ENCODE results near the gene PAPOLG. TPM values are rescaled to one million over a fixed set of nuclear protein-coding genes. Genes with fewer than 3 reads are reported as not detected.
"Not testable (repeated sequence)": the region's sequence is repeated elsewhere in the genome, so short reads cannot be mapped to it uniquely, and the experiment has no call there.

Gene PAPOLG
- polyA plus RNA-seq, 3 donors, result 4.7 to 8.9 (median 8.0) TPM

DNA sequence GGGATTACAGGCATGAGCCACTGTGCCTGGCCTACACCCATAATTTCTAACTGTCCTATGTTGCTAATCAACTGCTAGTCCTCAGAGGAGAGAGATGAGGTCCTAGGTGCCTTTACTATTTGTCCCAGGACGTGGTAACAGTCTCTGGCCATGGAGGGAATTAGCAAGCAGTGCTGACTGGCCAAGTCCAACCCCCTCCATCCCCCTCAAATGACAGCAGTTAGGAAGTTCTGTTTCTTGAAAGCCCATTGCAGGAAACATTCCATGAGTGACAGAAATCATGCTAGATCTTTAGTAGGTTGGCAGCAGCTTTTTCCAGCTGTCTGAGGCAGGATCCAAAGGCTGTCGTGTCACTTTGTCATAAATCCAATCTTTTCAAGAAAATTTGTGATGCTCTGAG, 69.6 kb downstream of the PAPOLG start:
- TF ChIP-seq, protein P1, sequence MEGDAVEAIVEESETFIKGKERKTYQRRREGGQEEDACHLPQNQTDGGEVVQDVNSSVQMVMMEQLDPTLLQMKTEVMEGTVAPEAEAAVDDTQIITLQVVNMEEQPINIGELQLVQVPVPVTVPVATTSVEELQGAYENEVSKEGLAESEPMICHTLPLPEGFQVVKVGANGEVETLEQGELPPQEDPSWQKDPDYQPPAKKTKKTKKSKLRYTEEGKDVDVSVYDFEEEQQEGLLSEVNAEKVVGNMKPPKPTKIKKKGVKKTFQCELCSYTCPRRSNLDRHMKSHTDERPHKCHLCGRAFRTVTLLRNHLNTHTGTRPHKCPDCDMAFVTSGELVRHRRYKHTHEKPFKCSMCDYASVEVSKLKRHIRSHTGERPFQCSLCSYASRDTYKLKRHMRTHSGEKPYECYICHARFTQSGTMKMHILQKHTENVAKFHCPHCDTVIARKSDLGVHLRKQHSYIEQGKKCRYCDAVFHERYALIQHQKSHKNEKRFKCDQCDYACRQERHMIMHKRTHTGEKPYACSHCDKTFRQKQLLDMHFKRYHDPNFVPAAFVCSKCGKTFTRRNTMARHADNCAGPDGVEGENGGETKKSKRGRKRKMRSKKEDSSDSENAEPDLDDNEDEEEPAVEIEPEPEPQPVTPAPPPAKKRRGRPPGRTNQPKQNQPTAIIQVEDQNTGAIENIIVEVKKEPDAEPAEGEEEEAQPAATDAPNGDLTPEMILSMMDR (IDR thresholded peaks at IDR 0.05), result no peak
- Histone ChIP-seq H3K4me1 (ENCODE audit: control insufficient read depth in 1 of 2, insufficient read depth in 2 of 2, low read length in 2 of 2) (peaks cover 5% of the 10 kb centered on the region in 2 donors), H2AFZ (ENCODE audit: insufficient read depth, low read depth, low read length, poor library complexity, severe bottlenecking) (no peak overlapping the region), H3K27me3 (ENCODE audit: control insufficient read depth in 2 of 2, insufficient read depth in 2 of 2, low read length in 2 of 2) (no peaks in the 10 kb centered on the region), H3K36me3 (replicated peaks in 1 of 2; ENCODE audit: control insufficient read depth in 1 of 2, insufficient read depth in 2 of 2, low read length in 2 of 2) (no peaks in the 10 kb centered on the region), H3K4me3 (replicated peaks in 1 of 3; ENCODE audit: low read depth in 2 of 3, low read length in 3 of 3) (no peak overlapping the region), H3K9me3 (replicated peaks in 1 of 2; ENCODE audit: control insufficient read depth in 1 of 2, insufficient read depth in 1 of 2, low read length in 2 of 2) (no peaks in the 10 kb centered on the region), H4K20me1 (ENCODE audit: insufficient read depth, low read length) (no peaks in the 10 kb centered on the region), H3K4me2 (replicated peaks; ENCODE audit: extremely low read depth, low read length, poor library complexity, severe bottlenecking) (no peak overlapping the region), H3K79me2 (ENCODE audit: insufficient read depth, low read length) (no peaks in the 10 kb centered on the region), H3K9ac (ENCODE audit: insufficient read depth, low read length, poor library complexity, severe bottlenecking) (no peak overlapping the region), H3K27ac (ENCODE audit: low read depth in 1 of 2, low read length in 2 of 2) (no peak overlapping the region)
- no CpG with 5 or more reads among the region's 2 CpGs for WGBS (ENCODE audit: insufficient coverage)
- no peak for DNase-seq
- Mint-ChIP-seq H3K36me3 (no peaks in the 10 kb centered on the region), H3K4me3 (no peak overlapping the region), H3K9me3 (no peaks in the 10 kb centered on the region), H3K27ac (no peak overlapping the region), H3K27me3 (ENCODE audit: low read depth in 3 of 3) (peaks cover 0 to 8% (median 3%) of the 10 kb centered on the region in 3 donors), H3K4me1 (peaks cover 12% of the 10 kb centered on the region)
- intact Hi-C loops (cut with micrococcal nuclease), result no loop called here

DNA sequence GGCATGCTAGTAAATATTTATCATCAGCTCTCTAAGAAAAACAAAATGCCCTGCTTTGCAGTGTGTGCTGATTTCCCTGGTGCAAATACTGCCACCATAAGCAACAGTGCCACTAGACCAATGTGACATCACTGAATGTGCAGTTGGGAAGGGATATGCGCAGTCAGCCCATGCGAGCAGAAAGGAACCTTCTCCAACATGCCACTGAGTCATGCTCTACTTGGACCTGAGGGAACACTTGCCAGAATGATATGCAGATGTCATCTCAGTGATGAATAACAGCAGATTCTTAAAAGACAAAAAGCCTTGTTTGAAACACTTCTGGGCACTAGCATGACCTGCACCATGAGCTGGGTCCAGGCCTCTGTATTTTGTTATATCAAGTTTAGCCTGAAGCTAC, 70.0 kb downstream of the PAPOLG start:
- intact Hi-C loops (cut with micrococcal nuclease), result no loop called here
- H3K27me3 ChIP-seq (ENCODE audit: control insufficient read depth in 2 of 2, insufficient read depth in 2 of 2, low read length in 2 of 2), result no peaks in the 10 kb centered on the region
- H3K9ac ChIP-seq (ENCODE audit: insufficient read depth, low read length, poor library complexity, severe bottlenecking), result no peak overlapping the region
- TF ChIP-seq, protein P1 (IDR thresholded peaks at IDR 0.05), result no peak
- H3K36me3 Mint-ChIP-seq, result no peaks in the 10 kb centered on the region
- H3K79me2 ChIP-seq (ENCODE audit: insufficient read depth, low read length), result no peaks in the 10 kb centered on the region
- H3K9me3 Mint-ChIP-seq, result no peaks in the 10 kb centered on the region
- no peak overlapping the region for H3K4me3 Mint-ChIP-seq
- no peaks in the 10 kb centered on the region for H3K9me3 ChIP-seq (replicated peaks in 1 of 2; ENCODE audit: control insufficient read depth in 1 of 2, insufficient read depth in 1 of 2, low read length in 2 of 2)
- H3K27ac ChIP-seq (ENCODE audit: low read depth in 1 of 2, low read length in 2 of 2), result no peak overlapping the region
- peaks cover 5% of the 10 kb centered on the region in 2 donors for H3K4me1 ChIP-seq (ENCODE audit: control insufficient read depth in 1 of 2, insufficient read depth in 2 of 2, low read length in 2 of 2)
- H3K27me3 Mint-ChIP-seq (ENCODE audit: low read depth in 3 of 3), result peaks cover 0 to 8% (median 3%) of the 10 kb centered on the region in 3 donors
- H3K4me1 Mint-ChIP-seq, result peaks cover 12% of the 10 kb centered on the region
- H3K27ac Mint-ChIP-seq, result no peak overlapping the region
- no CpG with 5 or more reads among the region's 2 CpGs for WGBS (ENCODE audit: insufficient coverage)
- no peak overlapping the region for H3K4me2 ChIP-seq (replicated peaks; ENCODE audit: extremely low read depth, low read length, poor library complexity, severe bottlenecking)
- no peak overlapping the region for H2AFZ ChIP-seq (ENCODE audit: insufficient read depth, low read depth, low read length, poor library complexity, severe bottlenecking)
- H4K20me1 ChIP-seq (ENCODE audit: insufficient read depth, low read length), result no peaks in the 10 kb centered on the region
- no peaks in the 10 kb centered on the region for H3K36me3 ChIP-seq (replicated peaks in 1 of 2; ENCODE audit: control insufficient read depth in 1 of 2, insufficient read depth in 2 of 2, low read length in 2 of 2)
- DNase-seq, result peak in 1 of 3 donors; percentile 53
- H3K4me3 ChIP-seq (replicated peaks in 1 of 3; ENCODE audit: low read depth in 2 of 3, low read length in 3 of 3), result no peak overlapping the region

DNA sequence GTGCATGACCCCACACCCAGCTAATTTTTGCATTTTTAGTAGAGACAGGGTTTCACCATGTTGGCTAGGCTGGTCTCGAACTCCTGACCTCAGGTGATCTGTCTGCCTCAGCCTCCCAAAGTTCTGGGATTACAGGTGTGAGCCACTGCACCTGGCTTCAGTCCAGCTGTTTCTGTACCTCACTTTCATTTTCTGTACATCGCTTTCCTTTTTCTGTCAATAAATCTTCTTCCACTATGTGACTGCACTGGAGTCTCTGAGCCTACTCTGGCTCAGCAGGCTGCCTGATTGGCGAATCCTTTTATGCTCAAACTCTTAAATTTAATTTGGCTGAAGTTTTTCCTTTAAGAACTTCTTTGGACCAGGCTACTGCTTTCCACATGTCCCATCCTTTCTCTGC, 70.8 kb downstream of the PAPOLG start:
- H3K27me3 ChIP-seq (ENCODE audit: control insufficient read depth in 2 of 2, insufficient read depth in 2 of 2, low read length in 2 of 2); DNase-seq; H3K9me3 ChIP-seq (replicated peaks in 1 of 2; ENCODE audit: control insufficient read depth in 1 of 2, insufficient read depth in 1 of 2, low read length in 2 of 2); H3K79me2 ChIP-seq (ENCODE audit: insufficient read depth, low read length); H3K4me1 ChIP-seq (ENCODE audit: control insufficient read depth in 1 of 2, insufficient read depth in 2 of 2, low read length in 2 of 2); H3K36me3 Mint-ChIP-seq; H3K4me3 ChIP-seq (replicated peaks in 1 of 3; ENCODE audit: low read depth in 2 of 3, low read length in 3 of 3); H2AFZ ChIP-seq (ENCODE audit: insufficient read depth, low read depth, low read length, poor library complexity, severe bottlenecking); H3K9ac ChIP-seq (ENCODE audit: insufficient read depth, low read length, poor library complexity, severe bottlenecking); H3K4me1 Mint-ChIP-seq; intact Hi-C loops (cut with micrococcal nuclease); H3K27ac ChIP-seq (ENCODE audit: low read depth in 1 of 2, low read length in 2 of 2); H3K27me3 Mint-ChIP-seq (ENCODE audit: low read depth in 3 of 3); H3K36me3 ChIP-seq (replicated peaks in 1 of 2; ENCODE audit: control insufficient read depth in 1 of 2, insufficient read depth in 2 of 2, low read length in 2 of 2); H3K9me3 Mint-ChIP-seq; H4K20me1 ChIP-seq (ENCODE audit: insufficient read depth, low read length); H3K4me3 Mint-ChIP-seq; H3K4me2 ChIP-seq (replicated peaks; ENCODE audit: extremely low read depth, low read length, poor library complexity, severe bottlenecking): not testable (repeated sequence)
- WGBS (ENCODE audit: insufficient coverage), result 87% methylated on average over 3 of the region's 3 CpGs
- H3K27ac Mint-ChIP-seq, result peak overlapping the region in 1 of 7 donors; percentile 50

Data from CD14-positive monocyte (primary cell).